GM21515 (cell line): ENCODE data around the gene KRTAP13-2.

Source experiments
- ATAC-seq: cut with Tn5 transposase; IDR thresholded peaks from one replicate; pipeline ENCODE4 v1.9.1; 2021; ENCODE audit not compliant: unreplicated experiment

KRTAP13-2 gene

GRCh38 chr21:30372139-30372770 lies at the start of gene KRTAP13-2:
Gene KRTAP13-2, minus strand, starts transcription at chr21:30372271. Its CDS starts 58 bp downstream, at chr21:30372213.
- ATAC-seq, result no peak

- no peak for ATAC-seq
Measured at GRCh38 chr21:30415993-30416392, 43.9 kb upstream of the KRTAP13-2 start.

- no peak for ATAC-seq
Measured at GRCh38 chr21:30408782-30409494, 36.9 kb upstream of the KRTAP13-2 start.

GRCh38 chr21:30395731-30396130 lies 23.7 kb upstream of the KRTAP13-2 start, which contains the start of gene KRTAP13-1:
Gene KRTAP13-1, plus strand, starts transcription at chr21:30396031. Its CDS starts 56 bp downstream, at chr21:30396087.
- ATAC-seq, result no peak

- ATAC-seq, result no peak
Measured at GRCh38 chr21:30391492-30392025, 19.5 kb upstream of the KRTAP13-2 start.

GRCh38 chr21:30382201-30382600 lies 10.1 kb upstream of the KRTAP13-2 start:
- ATAC-seq, result no peak

- ATAC-seq, result no peak
Measured at GRCh38 chr21:30355906-30356305, 16.2 kb downstream of the KRTAP13-2 start.

- ATAC-seq, result no peak
Measured at GRCh38 chr21:30354308-30355005, 17.6 kb downstream of the KRTAP13-2 start.

GRCh38 chr21:30351534-30351933 lies 20.5 kb downstream of the KRTAP13-2 start:
- ATAC-seq, result no peak

- no peak for ATAC-seq
Measured at GRCh38 chr21:30349572-30349971, 22.5 kb downstream of the KRTAP13-2 start.

GRCh38 chr21:30348506-30348905 lies 23.6 kb downstream of the KRTAP13-2 start, which contains the start of gene KRTAP23-1:
Gene KRTAP23-1, minus strand, starts transcription at chr21:30348606. Its CDS starts 0 bp downstream, at chr21:30348606.
- no peak for ATAC-seq

- ATAC-seq, result no peak
Measured at GRCh38 chr21:30345014-30345413, 27.1 kb downstream of the KRTAP13-2 start.

GRCh38 chr21:30340714-30341573 lies 31.1 kb downstream of the KRTAP13-2 start:
- no peak for ATAC-seq

- no peak for ATAC-seq
Measured at GRCh38 chr21:30338717-30339116, 33.4 kb downstream of the KRTAP13-2 start.

GRCh38 chr21:30337772-30338171 lies 34.3 kb downstream of the KRTAP13-2 start:
- ATAC-seq, result no peak

- ATAC-seq, result no peak
Measured at GRCh38 chr21:30337276-30337744, 34.8 kb downstream of the KRTAP13-2 start, which contains the start of gene KRTAP27-1. Gene KRTAP27-1, minus strand, starts transcription at chr21:30337694. Its CDS starts 26 bp downstream, at chr21:30337668.

GRCh38 chr21:30336596-30336995 lies 35.5 kb downstream of the KRTAP13-2 start:
- ATAC-seq, result no peak

- ATAC-seq, result no peak
Measured at GRCh38 chr21:30333736-30334135, 38.3 kb downstream of the KRTAP13-2 start.

GRCh38 chr21:30332681-30333080 lies 39.4 kb downstream of the KRTAP13-2 start:
- no peak for ATAC-seq

- no peak for ATAC-seq
Measured at GRCh38 chr21:30329203-30329875, 42.7 kb downstream of the KRTAP13-2 start.
